ENCODE data around the gene UNC5B.
"Not testable (repeated sequence)": the region's sequence is repeated elsewhere in the genome, so short reads cannot be mapped to it uniquely, and the experiment has no call there.

UNC5B gene

GRCh38 chr10:71209731-71210541 lies 2.4 kb upstream of the UNC5B start:
- no peak for DNase-seq (ENCODE audit: low spot score)

GRCh38 chr10:71210542-71210871 lies 1.9 kb upstream of the UNC5B start:
- no peak for DNase-seq (ENCODE audit: low spot score)

GRCh38 chr10:71211053-71211452 lies 1.3 kb upstream of the UNC5B start:
- DNase-seq (ENCODE audit: low spot score) = no peak

GRCh38 chr10:71211775-71212317 lies 524 bp upstream of the UNC5B start:
- DNase-seq (ENCODE audit: low spot score) = no peak

GRCh38 chr10:71213127-71213621 lies 804 bp downstream of the UNC5B start:
- DNase-seq (ENCODE audit: low spot score) = no peak

- DNase-seq (ENCODE audit: low spot score) = no peak
These were observed 1.5 kb downstream of the UNC5B start for GRCh38 chr10:71213761-71214440.

- DNase-seq (ENCODE audit: low spot score) = no peak
These were observed 2.5 kb downstream of the UNC5B start for GRCh38 chr10:71214641-71215559.

- DNase-seq (ENCODE audit: low spot score) = no peak
These were observed 4.0 kb downstream of the UNC5B start for GRCh38 chr10:71216363-71216695.

GRCh38 chr10:71216751-71217265 lies 4.4 kb downstream of the UNC5B start:
- no peak for DNase-seq (ENCODE audit: low spot score)

GRCh38 chr10:71217266-71218045 lies 5.1 kb downstream of the UNC5B start:
- DNase-seq (ENCODE audit: low spot score) = no peak

- no peak for DNase-seq (ENCODE audit: low spot score)
These were observed 5.8 kb downstream of the UNC5B start for GRCh38 chr10:71218046-71218650.

- no peak for DNase-seq (ENCODE audit: low spot score)
These were observed 6.3 kb downstream of the UNC5B start for GRCh38 chr10:71218651-71219050.

- not testable (repeated sequence) for DNase-seq (ENCODE audit: low spot score)
These were observed 7.0 kb downstream of the UNC5B start for GRCh38 chr10:71219236-71219917.

- DNase-seq (ENCODE audit: low spot score) = no peak
These were observed 7.7 kb downstream of the UNC5B start for GRCh38 chr10:71219918-71220688.

- DNase-seq (ENCODE audit: low spot score) = no peak
These were observed 8.5 kb downstream of the UNC5B start for GRCh38 chr10:71220689-71221540.

- no peak for DNase-seq (ENCODE audit: low spot score)
These were observed 9.3 kb downstream of the UNC5B start for GRCh38 chr10:71221586-71222202.

- DNase-seq (ENCODE audit: low spot score) = no peak
These were observed 10.4 kb downstream of the UNC5B start for GRCh38 chr10:71222601-71223346.
